ENCODE results near the gene FBLN1.

The FBLN1 gene

DNA sequence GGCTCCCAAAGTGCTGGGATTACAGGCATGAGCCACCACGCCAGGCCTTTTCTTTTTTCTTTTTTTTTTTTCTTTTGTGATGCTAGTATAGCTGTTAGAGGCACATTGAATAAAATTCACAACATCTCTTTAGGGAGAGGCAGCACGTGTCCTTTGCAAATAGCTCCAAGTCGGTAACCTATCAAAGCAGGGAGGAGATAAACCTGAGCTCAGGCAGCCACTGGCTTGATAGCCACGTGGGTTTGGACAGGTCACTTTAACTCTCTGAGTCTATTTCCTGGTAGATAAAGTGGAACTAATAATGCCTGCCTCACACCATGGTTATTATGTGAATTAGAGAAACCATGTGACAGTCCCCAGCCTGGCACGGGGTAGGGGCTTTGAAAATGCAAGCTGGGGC, 125.8 kb downstream of the FBLN1 start:
- DNase-seq: no peak
- no peak overlapping the region for H3K27ac ChIP-seq
- H3K9me3 ChIP-seq: no peaks in the 10 kb centered on the region
- peaks cover 0 to 69% of the 10 kb centered on the region in 2 donors for H3K27me3 ChIP-seq
- H3K4me1 ChIP-seq: no peaks in the 10 kb centered on the region
- H3K36me3 ChIP-seq: no peaks in the 10 kb centered on the region
- intact Hi-C loops (cut with DNase I; ENCODE audit: low total_unique reads): no loop called here
- H3K4me3 ChIP-seq: no peak overlapping the region
- TF ChIP-seq, protein P1, sequence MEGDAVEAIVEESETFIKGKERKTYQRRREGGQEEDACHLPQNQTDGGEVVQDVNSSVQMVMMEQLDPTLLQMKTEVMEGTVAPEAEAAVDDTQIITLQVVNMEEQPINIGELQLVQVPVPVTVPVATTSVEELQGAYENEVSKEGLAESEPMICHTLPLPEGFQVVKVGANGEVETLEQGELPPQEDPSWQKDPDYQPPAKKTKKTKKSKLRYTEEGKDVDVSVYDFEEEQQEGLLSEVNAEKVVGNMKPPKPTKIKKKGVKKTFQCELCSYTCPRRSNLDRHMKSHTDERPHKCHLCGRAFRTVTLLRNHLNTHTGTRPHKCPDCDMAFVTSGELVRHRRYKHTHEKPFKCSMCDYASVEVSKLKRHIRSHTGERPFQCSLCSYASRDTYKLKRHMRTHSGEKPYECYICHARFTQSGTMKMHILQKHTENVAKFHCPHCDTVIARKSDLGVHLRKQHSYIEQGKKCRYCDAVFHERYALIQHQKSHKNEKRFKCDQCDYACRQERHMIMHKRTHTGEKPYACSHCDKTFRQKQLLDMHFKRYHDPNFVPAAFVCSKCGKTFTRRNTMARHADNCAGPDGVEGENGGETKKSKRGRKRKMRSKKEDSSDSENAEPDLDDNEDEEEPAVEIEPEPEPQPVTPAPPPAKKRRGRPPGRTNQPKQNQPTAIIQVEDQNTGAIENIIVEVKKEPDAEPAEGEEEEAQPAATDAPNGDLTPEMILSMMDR (IDR thresholded peaks at IDR 0.05): no peak

DNA sequence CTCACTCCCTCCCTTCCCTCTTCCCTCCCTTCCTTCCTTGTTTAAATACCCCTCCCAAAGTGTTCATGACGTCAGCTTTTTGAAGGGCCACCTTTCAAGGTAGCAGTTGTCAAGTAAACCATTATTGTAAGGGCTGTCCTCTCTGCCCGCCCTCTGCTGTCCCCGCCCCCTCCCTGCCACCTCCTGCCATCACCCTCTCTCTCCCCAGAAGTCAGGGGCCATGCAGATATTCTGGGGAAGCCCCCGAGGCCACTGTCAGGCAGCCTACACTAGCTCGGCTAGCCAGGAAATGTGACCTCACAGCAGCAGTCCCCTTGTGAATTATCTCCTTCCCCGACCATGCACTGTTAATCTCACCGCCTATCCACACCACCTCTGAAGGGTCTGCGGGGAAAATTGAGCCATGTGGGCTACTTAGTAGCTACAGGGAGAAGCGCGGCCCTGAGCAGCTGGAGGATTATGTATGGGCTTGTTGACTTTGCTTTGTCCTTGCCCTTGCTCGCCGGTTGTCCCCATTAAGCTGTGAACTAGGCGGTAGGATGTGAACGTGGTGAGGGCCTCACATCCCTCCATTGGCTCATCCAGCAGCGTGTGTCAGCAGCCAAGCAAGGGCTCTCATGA, 126.9 kb downstream of the FBLN1 start:
- H3K4me3 ChIP-seq: no peak overlapping the region
- peaks cover 0 to 77% of the 10 kb centered on the region in 2 donors for H3K27me3 ChIP-seq
- H3K4me1 ChIP-seq: no peaks in the 10 kb centered on the region
- DNase-seq: no peak
- H3K9me3 ChIP-seq: no peaks in the 10 kb centered on the region
- intact Hi-C loops (cut with DNase I; ENCODE audit: low total_unique reads): no loop called here
- TF ChIP-seq, protein P1 (IDR thresholded peaks at IDR 0.05): no peak
- H3K27ac ChIP-seq: no peak overlapping the region
- no peaks in the 10 kb centered on the region for H3K36me3 ChIP-seq

- H3K4me1 ChIP-seq: no peaks in the 10 kb centered on the region
- no peak overlapping the region for H3K4me3 ChIP-seq
- no peaks in the 10 kb centered on the region for H3K9me3 ChIP-seq
- no peak overlapping the region for H3K27ac ChIP-seq
- peaks cover 0 to 74% of the 10 kb centered on the region in 2 donors for H3K27me3 ChIP-seq
- no peaks in the 10 kb centered on the region for H3K36me3 ChIP-seq
- intact Hi-C loops (cut with DNase I; ENCODE audit: low total_unique reads): no loop called here
- TF ChIP-seq, protein P1 (IDR thresholded peaks at IDR 0.05): no peak
- no peak for DNase-seq
Measured at GRCh38 chr22:45630436-45630835, 127.8 kb downstream of the FBLN1 start.

- Histone ChIP-seq H3K27me3 (peaks cover 0 to 70% of the 10 kb centered on the region in 2 donors), H3K36me3 (no peaks in the 10 kb centered on the region), H3K27ac (no peak overlapping the region), H3K4me1 (no peaks in the 10 kb centered on the region), H3K9me3 (no peaks in the 10 kb centered on the region), H3K4me3 (no peak overlapping the region)
- TF ChIP-seq, protein P1 (IDR thresholded peaks at IDR 0.05): no peak
- intact Hi-C loops (cut with DNase I; ENCODE audit: low total_unique reads): no loop called here
- DNase-seq: peak in 1 of 2 donors; percentile 54
Measured at GRCh38 chr22:45631140-45631840, 128.6 kb downstream of the FBLN1 start.

- intact Hi-C loops (cut with DNase I; ENCODE audit: low total_unique reads): no loop called here
- Histone ChIP-seq H3K27me3 (peaks cover 0 to 70% of the 10 kb centered on the region in 2 donors), H3K9me3 (no peaks in the 10 kb centered on the region), H3K4me3 (no peak overlapping the region), H3K27ac (no peak overlapping the region), H3K4me1 (no peaks in the 10 kb centered on the region), H3K36me3 (no peaks in the 10 kb centered on the region)
- no peak for DNase-seq
- TF ChIP-seq, protein P1 (IDR thresholded peaks at IDR 0.05): no peak
Measured at GRCh38 chr22:45631841-45632238, 129.2 kb downstream of the FBLN1 start.

All from tibial artery (tissue), 4 donors.